A673 (cell line): ENCODE measurements around the gene PGGHG. TPM values are rescaled to one million over a fixed set of nuclear protein-coding genes. Genes with fewer than 3 reads are reported as not detected.

Experiments
- BruUV-seq: library from RNA; stranded (reverse); fragments of 400-500 nt; replicated peaks from 2 replicates; lab custom pipeline; 2021; lab: Mats Ljungman, UMichigan
- CTCF ChIA-PET: fragments of 300-600 bp; sonication (Branson Sonifier 250); formaldehyde crosslinking; loops from one replicate; lab custom pipeline; 2022; ENCODE audit warnings: antibody characterized with exemption; lab: Charles Lee
- POLR2A ChIA-PET: fragments of 300-600 bp; sonication (Branson Sonifier 250); formaldehyde crosslinking; loops from one replicate; lab custom pipeline; 2022; ENCODE audit warnings: antibody characterized with exemption; ENCODE audit not compliant: low non-redundant PET; lab: Charles Lee
- DNase-seq: peaks from one replicate; pipeline ENCODE4 v3.0.0-alpha.2; 2015; ENCODE audit warnings: low spot score
- H3K27ac ChIP-seq: fragments of 200-600 bp; sonication (generic); 2 replicates; pipeline ENCODE4 v1.5.1; 2016; ENCODE audit warnings: mixed run types, low read depth, mild to moderate bottlenecking, mixed read lengths, antibody characterized with exemption, low read length; ENCODE audit not compliant: poor library complexity, severe bottlenecking
- H3K27me3 ChIP-seq: fragments of 200-600 bp; sonication (generic); replicated peaks from 2 replicates; pipeline ENCODE4 v1.6.1; 2017; ENCODE audit warnings: mixed run types, low read depth, mild to moderate bottlenecking, mixed read lengths, antibody characterized with exemption, low read length; ENCODE audit not compliant: insufficient read depth, poor library complexity
- H3K36me3 ChIP-seq: fragments of 200-600 bp; sonication (generic); 2 replicates; pipeline ENCODE4 v1.6.1; 2016; ENCODE audit warnings: mixed run types, mild to moderate bottlenecking, mixed read lengths, antibody characterized with exemption, low read length; ENCODE audit not compliant: insufficient read depth, poor library complexity, severe bottlenecking
- H3K4me1 ChIP-seq: fragments of 200-600 bp; sonication (generic); 2 replicates; pipeline ENCODE4 v1.6.1; 2017; ENCODE audit warnings: mixed run types, mild to moderate bottlenecking, mixed read lengths, antibody characterized with exemption, low read length; ENCODE audit not compliant: insufficient read depth, poor library complexity, severe bottlenecking
- H3K4me3 ChIP-seq: fragments of 200-600 bp; sonication (generic); 2 replicates; pipeline ENCODE4 v1.5.1; 2016; ENCODE audit warnings: low read depth, mixed run types, mild to moderate bottlenecking, mixed read lengths, low read length; ENCODE audit not compliant: poor library complexity, severe bottlenecking
- H3K9me3 ChIP-seq: fragments of 200-600 bp; sonication (generic); 2 replicates; pipeline ENCODE4 v1.6.1; 2016; ENCODE audit warnings: mixed run types, low read depth, mild to moderate bottlenecking, mixed read lengths, antibody characterized with exemption, low read length; ENCODE audit not compliant: poor library complexity, severe bottlenecking
- CTCF ChIP-seq: fragments of 300-800, 200-600 bp; sonication (generic); conservative IDR thresholded peaks from 2 replicates; pipeline ENCODE4 v1.5.1; 2017; ENCODE audit warnings: low read depth, mild to moderate bottlenecking, antibody characterized with exemption, low read length, moderate library complexity, mixed read lengths
- EZH2 ChIP-seq: fragments of 200-600 bp; sonication (generic); IDR thresholded peaks from 2 replicates; pipeline ENCODE4 v1.6.1; 2017; ENCODE audit warnings: borderline replicate concordance, low read depth, mild to moderate bottlenecking, mixed read lengths, antibody characterized with exemption, low read length; ENCODE audit not compliant: poor library complexity, severe bottlenecking
- intact Hi-C: fragments of 100-400 bp; cut with micrococcal nuclease; formaldehyde crosslinking; loops from one replicate; pipeline ENCODE4 v1.10.0; 2022; ENCODE audit not compliant: unreplicated experiment
- total RNA-seq: library from RNA; stranded (reverse); gene quantifications from 2 replicates; pipeline ENCODE4 v1.2.3, GENCODE V29; 2021

Gene PGGHG
- total RNA-seq, 1 experiment from 2014 or later = 5.4 TPM

- Histone ChIP-seq H3K27me3 (no peaks in the 10 kb centered on the region), H3K27ac (no peak overlapping the region), H3K4me3 (no peak overlapping the region), H3K4me1 (no peaks in the 10 kb centered on the region), H3K9me3 (no peaks in the 10 kb centered on the region), H3K36me3 (no peaks in the 10 kb centered on the region)
- TF ChIP-seq EZH2 = no peak
- TF ChIP-seq CTCF = peak; percentile 52
- intact Hi-C loops = loop anchor here (10.0 kb wide), 1 partner anchor 55 kb away; no protein-coding TSS in a partner anchor
- BruUV-seq = no TSS peak
- ChIA-PET POLR2A (no interaction called here), CTCF (no interaction called here)
- DNase-seq = peak; percentile 57
Observed at GRCh38 chr11:299951-300735, 11.2 kb downstream of the PGGHG start.

GRCh38 chr11:303363-303762 is 14.4 kb downstream of the PGGHG start:
- intact Hi-C loops = loop anchor here (10.0 kb wide), 1 partner anchor 51 kb away; no protein-coding TSS in a partner anchor
- H3K36me3 ChIP-seq = no peaks in the 10 kb centered on the region
- DNase-seq = no peak
- ChIA-PET POLR2A (no interaction called here), CTCF (no interaction called here)
- no peaks in the 10 kb centered on the region for H3K27me3 ChIP-seq
- no TSS peak for BruUV-seq
- peaks cover 9% of the 10 kb centered on the region for H3K4me1 ChIP-seq
- TF ChIP-seq CTCF (no peak), EZH2 (no peak)
- H3K9me3 ChIP-seq = no peaks in the 10 kb centered on the region
- no peak overlapping the region for H3K4me3 ChIP-seq
- no peak overlapping the region for H3K27ac ChIP-seq

- no peak overlapping the region for H3K27ac ChIP-seq
- no peak for TF ChIP-seq EZH2
- no peak for TF ChIP-seq CTCF
- intact Hi-C loops = loop anchor here (10.0 kb wide), 1 partner anchor 51 kb away; no protein-coding TSS in a partner anchor
- H3K4me1 ChIP-seq = peaks cover 9% of the 10 kb centered on the region
- H3K4me3 ChIP-seq = no peak overlapping the region
- no peaks in the 10 kb centered on the region for H3K36me3 ChIP-seq
- DNase-seq = no peak
- no peaks in the 10 kb centered on the region for H3K9me3 ChIP-seq
- no peaks in the 10 kb centered on the region for H3K27me3 ChIP-seq
- no TSS peak for BruUV-seq
- ChIA-PET CTCF (no interaction called here), POLR2A (no interaction called here)
Observed at GRCh38 chr11:304061-304506, 15.2 kb downstream of the PGGHG start.
